ENCODE measurements around the gene TYW5.

Gene TYW5

DNA sequence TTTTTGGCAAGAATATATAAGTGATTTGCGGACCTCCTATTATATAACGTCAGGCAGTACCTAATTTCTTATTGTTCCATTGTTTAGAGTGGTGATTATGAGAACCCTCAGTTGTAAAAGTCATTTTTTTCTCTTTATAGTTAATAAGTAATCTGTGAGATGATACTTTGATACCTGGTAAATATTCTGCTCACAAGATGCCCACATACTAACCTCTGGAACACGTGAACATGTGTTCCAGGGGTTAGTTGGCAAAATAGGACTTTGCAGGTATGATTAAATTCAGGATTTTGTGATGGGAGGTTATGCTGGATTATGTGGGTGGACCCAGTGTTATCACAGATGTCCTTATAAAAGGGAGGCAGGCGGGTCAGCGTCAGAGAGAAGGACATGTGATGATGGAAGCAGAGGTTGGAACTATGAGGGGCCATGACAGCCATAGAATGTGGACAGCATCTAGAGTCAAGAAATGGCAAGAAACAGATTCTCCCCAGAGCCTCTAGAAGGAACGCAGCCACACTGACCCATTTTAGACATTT is 16.9 kb upstream of the TYW5 start:
- no peak for DNase-seq

- no peak for DNase-seq
These were observed 12.8 kb upstream of the TYW5 start for GRCh38 chr2:199968126-199968525.

DNA sequence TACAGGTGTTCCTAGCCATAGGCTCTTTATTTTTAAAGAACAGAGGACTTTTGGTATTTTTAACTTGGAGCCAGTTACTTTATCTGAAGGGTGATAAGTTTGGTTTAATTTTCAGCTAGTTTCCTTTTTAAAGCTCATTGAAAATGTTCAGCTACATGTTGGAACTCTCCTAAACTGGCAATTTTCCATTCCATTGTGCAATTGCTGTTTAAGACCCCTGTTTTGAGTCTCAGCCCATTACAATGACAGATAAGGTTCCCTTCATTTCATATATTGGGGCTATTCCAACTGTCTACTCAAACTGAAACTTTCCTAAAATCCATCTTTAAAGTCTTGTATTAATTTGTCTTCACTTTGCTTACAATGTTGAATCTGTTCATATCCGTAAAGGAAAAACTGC is 11.7 kb upstream of the TYW5 start:
- no peak for DNase-seq

GRCh38 chr2:199966405-199966804 is 11.1 kb upstream of the TYW5 start:
- DNase-seq = no peak

DNA sequence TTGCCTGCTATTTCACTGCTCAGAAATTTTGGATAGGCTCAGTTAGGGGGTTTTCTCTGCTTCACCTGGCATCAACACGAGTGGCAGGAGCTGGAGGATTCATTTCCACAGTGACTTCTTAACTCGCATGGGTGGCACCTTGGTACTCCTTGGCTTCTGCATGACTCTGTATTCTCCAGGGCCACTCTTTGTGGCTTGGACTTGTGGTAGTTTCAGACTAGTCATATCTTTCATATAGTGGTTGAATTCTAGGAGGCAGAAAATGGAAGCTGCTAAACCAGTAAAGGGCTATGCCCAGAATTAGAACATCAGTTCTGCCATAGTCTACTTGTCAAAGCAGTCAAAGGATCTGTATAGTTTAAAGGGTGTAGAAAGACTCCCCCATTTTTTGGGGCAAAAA is 6.9 kb upstream of the TYW5 start:
- no peak for DNase-seq

GRCh38 chr2:199958014-199958413 is 2.7 kb upstream of the TYW5 start:
- DNase-seq = no peak

DNA sequence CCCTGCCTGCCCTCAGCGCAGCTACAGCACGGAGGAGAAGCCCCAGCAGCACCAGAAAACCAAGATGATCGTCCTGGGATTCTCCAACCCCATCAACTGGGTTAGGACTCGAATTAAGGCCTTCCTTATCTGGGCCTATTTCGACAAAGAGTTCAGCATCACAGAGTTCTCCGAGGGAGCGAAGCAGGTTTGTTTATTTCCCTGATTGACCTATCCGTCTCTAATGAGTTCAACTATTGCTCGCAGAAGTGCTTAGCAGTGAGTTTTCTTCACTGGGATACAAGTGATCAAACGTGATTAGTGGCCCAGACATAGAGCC is 730 bp upstream of the TYW5 start:
- DNase-seq = no peak

- peak in 1 of 2 experiments; percentile 37 for DNase-seq
These were observed 318 bp downstream of the TYW5 start for GRCh38 chr2:199955007-199955338.

DNA sequence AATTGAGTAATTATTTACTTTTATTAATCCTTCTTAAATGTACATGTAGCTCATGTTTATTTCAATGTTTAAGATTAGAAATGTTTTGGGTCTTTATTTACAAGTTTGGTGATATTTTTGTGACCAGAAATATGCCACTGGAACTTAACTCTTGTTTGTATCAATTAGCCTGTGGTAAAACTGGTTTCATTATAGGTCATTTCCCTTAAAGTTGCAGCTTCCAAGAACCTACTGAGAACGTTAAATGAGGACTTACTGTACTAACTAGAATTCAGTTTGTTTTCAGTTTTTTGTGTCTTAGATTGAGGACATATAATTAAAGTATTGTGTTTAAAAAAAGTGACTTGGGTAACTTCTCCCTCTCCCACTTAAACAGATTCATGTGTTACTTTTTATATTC is 4.3 kb downstream of the TYW5 start:
- DNase-seq = no peak

- DNase-seq = no peak
These were observed 4.9 kb downstream of the TYW5 start for GRCh38 chr2:199950396-199950795.

DNA sequence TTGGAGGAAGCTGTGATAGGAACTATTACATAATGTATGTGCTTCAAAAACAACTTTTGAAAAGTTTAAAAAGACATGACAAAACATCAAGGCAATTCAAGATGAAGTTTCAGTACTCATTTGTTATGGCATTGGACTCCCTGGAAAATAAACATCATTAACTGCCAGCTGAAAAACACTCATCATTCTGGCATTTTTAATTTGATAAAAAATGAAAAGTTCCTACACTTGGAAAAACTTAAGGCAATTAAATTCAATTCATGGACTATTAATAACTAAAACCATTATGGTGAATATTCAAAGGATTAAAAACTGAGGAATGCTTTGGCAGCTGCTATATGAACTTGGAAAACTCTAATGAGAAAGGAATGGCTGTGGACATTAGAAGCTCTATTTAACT is 8.5 kb downstream of the TYW5 start:
- no peak for DNase-seq

GRCh38 chr2:199946196-199946595 is 9.1 kb downstream of the TYW5 start:
- no peak for DNase-seq

- no peak for DNase-seq
These were observed 11.9 kb downstream of the TYW5 start for GRCh38 chr2:199943373-199943772.

- DNase-seq = peak in 1 of 2 experiments; percentile 10
These were observed 14.9 kb downstream of the TYW5 start for GRCh38 chr2:199940373-199940772.

- DNase-seq = no peak
These were observed 18.7 kb downstream of the TYW5 start for GRCh38 chr2:199936554-199936953.

DNA sequence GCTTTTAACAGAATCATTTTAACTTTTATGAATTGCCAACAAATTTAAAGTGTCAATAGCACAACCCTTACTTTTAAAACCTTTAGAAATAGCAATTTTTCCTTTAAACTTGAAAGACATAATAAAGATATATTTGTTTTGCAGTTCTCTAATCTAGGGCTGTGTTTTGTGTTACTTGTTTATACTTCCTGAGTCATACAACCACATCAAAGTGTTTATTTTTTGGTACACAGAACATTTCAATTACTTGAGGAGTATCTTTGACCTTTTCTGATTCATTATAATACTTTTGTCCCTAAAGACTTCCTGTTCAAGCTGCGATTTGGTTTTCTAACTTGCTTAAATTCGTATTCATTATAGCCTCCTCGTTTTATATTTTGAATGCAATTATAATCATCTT is 21.8 kb downstream of the TYW5 start:
- no peak for DNase-seq

DNA sequence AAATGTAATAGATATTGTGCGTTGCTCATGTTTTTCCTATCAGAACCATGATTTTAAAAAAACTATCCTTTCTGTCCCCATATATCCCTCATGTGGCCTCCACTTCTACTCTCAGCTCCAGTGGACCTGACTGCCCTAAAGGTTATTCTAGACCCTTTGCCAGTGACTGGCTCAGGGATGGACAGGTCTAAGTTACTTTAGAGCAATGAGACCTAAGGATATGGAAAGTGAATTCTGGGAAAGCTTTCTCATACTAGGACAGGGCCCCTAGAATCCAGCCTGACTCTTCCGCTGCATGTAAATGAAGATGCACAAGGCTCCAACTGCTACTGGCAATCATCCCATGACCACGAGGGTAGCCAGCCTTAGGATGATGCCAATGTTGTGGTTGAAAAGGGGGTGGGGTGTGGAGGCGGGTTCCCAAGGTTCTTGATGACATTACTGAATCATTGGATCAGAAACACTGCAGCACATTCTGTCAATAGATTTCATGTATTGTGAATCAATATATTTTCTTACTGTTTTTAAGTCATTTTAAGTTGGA is 22.9 kb downstream of the TYW5 start:
- DNase-seq = peak in 1 of 2 experiments; percentile 34

GRCh38 chr2:199929262-199929661 is 26.0 kb downstream of the TYW5 start:
- no peak for DNase-seq

DNA sequence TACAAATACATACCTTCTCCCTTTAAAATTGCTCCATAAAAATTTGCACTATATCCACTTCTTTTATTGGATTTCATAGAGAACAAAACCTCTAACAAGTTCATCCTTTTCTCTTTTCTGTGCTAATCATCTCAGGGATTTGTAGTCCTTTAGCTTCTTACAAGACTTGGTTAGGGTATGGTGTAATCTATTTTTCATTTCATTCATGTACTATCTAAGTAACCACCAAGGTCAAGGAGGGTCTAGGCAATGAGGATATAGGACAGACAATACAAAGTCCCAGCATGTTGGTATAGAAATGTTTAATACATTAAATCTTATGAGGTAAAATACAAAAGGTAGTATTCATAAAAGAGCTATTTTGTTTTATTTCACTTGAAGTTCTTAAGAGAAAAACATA is 26.7 kb downstream of the TYW5 start:
- no peak for DNase-seq

- no peak for DNase-seq
These were observed 27.1 kb downstream of the TYW5 start for GRCh38 chr2:199928226-199928625.

DNA sequence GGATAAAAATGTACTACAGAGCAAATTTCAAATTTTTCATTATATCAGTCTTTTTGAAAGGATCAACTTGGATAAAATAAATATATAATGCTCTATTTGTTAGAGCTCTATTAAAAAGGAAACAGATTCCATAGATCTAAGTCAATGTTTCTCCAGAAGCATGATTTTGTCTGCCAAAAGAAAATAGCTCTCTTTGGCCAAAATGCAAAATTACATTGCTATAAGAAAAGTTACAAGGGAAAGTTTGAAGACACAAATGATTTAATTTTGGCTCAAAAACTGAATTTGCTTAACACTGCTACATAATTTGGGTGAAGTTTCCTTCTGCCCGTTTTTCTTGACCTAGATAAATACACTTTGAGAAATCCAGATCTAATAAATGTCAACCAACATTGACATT is 28.5 kb downstream of the TYW5 start:
- no peak for DNase-seq

DNA sequence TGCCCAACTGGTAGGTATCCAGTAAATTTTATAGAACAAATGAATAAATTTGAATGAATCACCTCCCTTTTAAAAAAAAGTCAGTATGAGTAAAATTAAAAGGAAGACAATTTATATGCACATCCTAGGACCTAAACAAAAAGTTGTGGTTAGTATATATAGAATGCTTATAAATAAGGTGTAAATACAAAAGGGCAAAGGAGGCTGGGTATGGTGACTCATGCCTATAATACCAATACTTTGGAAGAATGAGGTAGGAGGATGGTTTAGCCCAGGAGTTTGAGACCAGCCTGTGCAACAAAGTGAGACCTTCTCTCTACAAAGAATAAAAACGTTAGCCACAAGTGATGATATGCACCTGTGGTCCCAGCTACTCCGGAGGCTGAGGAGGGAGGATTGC is 31.4 kb downstream of the TYW5 start:
- no peak for DNase-seq

GRCh38 chr2:199922856-199923255 is 32.4 kb downstream of the TYW5 start:
- no peak for DNase-seq

DNA sequence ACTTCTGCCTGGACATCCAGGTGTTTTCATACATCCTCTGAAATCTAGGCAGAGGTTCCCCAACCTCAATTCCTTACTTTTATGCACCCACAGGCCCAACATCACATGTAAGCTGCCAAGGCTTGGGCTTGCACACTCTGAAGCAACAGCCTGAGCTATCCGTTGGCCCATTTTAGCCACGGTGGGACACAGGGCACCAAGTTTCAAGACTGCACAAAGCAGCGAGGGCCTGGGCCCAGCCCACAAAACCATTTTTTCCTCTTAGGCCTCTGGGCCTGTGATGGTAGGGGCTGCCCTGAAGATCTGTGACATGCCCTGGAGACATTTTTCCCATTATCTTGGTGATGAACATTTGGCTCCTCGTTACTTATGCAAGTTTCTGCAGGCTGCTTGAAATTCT is 38.3 kb downstream of the TYW5 start:
- no peak for DNase-seq

DNA sequence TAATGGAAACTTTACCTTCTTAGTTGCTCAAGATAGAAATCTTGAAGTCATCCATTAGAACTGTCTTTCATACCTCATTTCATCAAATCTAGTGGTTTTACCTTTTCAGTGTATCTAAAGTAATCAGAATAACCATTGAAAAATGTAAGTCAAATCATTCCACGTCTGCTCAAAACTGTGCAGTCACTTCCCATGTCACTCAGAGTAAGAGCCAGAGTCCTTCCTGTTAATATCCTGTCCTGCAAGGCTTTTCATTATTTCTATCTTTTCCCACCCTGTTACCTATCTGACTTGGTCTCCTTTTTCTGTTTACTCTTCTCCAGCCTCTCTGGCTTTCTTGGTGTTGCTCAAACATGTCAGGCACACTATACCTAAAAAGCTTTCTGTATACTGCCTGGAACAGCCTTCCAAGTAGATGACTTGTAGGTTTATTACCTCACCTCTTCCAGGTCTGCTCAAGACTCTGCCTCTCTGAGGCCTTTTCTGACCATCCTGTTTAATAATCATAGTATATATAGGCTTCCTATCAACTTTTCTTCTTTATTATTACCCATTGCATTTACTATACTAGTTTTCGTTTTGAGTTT is 40.8 kb downstream of the TYW5 start:
- no peak for DNase-seq
